ENCODE results near the gene RAP1GAP. TPM values are rescaled to one million over a fixed set of nuclear protein-coding genes. Genes with fewer than 3 reads are reported as not detected.
"Not testable (repeated sequence)": the region's sequence is repeated elsewhere in the genome, so short reads cannot be mapped to it uniquely, and the experiment has no call there.

RAP1GAP gene
- total RNA-seq, 2 donors from 2014 or later: 45.2 to 53.1 TPM

DNA sequence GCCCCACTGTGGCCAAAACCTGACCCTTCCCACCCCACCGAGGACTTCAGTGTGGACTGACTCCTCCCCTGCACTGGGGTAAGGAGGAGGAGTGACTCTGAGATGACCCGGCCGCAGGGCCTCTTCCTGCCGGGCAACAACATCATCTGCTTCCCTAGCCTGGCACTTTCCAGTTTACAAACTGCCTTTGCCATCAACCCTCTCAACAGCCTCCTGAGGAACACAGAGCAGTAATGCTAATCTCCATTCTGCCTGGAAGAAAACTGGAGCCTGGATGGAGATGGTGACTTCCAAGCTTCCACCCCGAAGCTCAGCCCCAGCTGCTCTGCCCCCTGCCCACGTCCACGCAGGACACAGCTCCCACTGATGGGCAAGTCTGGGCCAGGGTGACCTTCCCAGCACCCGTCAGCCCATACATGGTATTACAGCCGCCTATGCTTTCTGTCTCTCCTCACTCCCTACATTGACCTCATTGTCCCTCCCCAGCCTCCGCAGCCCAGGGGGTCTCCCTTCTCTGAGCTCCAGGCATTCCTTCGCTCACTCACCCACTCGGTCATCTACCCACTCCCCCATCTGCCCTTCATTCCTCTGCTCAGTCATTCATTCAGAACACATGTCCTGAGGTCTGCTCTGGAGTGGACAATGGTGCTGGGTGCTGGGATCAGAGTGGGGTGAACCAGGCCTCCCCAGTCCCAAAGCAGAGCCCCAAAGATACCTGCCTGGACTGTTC, 34.2 kb downstream of the RAP1GAP start:
- DNase-seq: no peak
- intact Hi-C loops (cut with DNase I, micrococcal nuclease): no loop called here
- no peak for ATAC-seq

DNA sequence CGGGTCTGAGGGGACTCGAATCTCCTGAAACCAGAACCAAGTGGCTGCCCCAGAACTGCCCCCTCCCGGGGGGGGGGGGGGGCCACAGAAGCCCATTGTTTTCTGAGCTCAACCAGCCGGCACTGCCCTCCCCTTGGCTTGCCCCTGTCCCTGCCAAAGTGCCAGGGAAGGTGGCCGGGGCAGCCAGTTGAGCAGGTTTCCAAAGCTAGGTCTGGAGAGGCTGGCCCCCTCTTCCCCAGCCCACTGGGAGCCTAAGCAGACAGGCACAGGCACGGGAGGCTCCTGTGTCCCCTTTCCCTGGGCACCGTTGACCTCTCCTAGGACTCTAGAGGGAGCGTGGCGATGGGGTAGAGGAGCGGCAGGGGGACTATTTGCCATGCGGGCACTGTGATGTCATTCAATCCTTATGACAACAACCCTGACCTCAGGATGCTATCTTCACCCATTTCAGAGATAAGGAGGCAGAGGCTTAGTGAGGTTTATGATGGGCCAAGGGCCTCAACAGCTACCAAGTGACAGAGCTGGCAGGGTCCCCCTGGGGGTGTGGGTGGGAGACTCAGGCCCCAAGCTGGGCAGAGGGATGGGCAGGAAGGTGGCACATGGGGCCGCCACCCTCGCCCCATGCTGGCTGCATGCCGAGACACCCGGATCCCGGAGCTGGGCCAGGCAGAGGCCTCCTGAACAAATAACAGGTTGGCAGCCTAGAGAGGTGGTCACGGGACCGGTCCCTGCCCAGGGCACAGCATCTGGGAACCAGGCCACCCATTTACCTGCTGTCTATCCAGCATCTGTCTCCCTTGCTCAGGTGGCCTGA, 35.0 kb downstream of the RAP1GAP start:
- intact Hi-C loops (cut with DNase I, micrococcal nuclease): no loop called here
- peak; percentile 70 to 71 for DNase-seq
- ATAC-seq: peak; percentile 69

DNA sequence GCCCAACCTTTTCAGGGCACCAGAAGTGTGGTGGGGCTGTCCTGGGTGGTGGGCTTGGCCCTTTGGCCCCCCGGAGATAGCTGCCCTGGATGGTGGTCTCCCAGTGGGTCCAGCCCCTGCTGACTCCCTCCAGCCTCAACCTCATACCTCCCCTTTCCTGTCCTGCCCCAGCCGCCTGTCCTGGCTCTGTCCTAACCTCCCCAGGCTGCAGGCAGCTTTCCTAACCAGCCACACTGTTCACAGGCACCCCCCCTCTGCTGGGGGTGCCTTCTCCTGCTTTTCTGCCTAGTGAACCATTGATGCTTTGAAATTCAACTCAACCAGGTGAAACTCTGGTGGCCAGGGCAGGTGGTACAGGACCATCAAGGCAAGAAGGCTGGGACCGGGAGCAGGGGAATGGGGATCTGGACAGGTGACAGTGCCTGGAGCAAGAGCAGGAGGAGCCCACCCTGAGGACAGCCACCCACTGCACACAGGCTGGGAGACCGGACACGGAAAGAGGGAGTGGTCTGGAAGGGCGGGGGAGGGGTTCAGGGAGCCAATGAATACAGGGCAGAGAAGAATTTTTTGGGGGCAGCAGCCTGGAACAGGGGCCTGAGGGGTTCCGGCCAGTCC, 35.9 kb downstream of the RAP1GAP start:
- intact Hi-C loops (cut with DNase I, micrococcal nuclease): no loop called here
- DNase-seq (no peak), ATAC-seq (no peak)

DNA sequence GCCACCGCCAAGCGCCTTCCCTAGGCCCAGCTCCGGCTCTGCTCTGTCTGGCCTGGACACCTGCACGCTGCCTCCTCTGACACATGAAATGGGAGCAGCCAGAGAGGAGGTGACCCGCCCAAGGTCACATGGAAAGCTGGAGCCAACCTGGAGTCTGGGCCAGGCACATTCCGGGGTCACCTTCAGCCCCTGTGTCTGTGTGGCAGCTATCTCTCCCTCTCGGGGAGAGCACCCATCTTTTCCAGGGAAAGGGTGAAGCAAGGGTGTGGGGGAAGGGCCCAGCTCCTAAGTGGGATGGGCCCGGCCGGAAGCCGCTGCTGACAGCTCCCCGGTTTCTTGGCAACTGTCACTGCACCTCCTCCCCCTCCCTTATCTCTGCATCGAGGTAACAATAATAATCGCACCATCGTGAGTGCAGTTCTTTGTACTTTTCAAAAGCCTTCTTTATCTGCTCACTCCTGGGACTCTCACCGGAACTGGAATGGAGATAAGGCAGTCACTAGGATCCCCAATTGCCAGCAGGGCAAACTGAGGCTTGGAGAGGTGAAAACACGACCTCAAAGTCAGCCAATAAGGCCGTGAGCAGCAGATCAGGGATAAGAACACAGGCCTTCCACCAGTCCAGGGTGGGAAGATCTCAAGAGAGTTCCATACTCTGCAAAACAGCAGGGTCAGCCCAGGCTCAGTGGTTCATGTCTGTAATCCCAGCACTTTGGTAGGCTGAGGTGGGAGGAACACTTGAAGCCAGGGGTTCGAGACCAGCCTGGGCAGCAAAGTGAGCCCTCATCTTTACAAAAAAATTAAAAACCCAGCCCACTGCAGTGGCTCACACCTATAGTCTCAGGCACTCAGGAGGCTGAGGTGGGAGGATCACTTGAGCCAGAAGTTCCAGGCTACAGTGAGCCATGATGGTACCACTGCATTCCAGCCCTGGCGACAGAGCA, 36.9 kb downstream of the RAP1GAP start:
- DNase-seq (peak; percentile 71 to 74), ATAC-seq (peak; percentile 83)
- intact Hi-C loops (cut with DNase I, micrococcal nuclease): no loop called here

DNA sequence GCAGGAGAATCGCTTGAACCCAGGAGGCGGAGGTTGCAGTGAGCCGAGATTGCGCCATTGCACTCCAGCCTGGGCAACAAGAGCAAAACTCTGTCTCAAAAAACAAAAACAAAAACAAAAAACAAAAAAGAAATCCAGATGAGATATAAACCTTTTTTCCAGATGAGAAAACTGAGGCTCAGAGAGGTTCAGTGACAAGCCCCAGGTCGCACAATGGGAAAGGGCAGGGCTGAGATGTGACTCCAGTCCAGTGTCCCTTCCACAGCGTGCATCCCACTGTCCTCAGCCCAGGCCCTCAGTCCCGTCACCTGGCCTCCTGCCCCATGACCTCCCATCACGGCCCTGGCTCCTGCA, 37.6 kb downstream of the RAP1GAP start:
- ATAC-seq; DNase-seq; intact Hi-C loops (cut with DNase I, micrococcal nuclease): not testable (repeated sequence)

DNA sequence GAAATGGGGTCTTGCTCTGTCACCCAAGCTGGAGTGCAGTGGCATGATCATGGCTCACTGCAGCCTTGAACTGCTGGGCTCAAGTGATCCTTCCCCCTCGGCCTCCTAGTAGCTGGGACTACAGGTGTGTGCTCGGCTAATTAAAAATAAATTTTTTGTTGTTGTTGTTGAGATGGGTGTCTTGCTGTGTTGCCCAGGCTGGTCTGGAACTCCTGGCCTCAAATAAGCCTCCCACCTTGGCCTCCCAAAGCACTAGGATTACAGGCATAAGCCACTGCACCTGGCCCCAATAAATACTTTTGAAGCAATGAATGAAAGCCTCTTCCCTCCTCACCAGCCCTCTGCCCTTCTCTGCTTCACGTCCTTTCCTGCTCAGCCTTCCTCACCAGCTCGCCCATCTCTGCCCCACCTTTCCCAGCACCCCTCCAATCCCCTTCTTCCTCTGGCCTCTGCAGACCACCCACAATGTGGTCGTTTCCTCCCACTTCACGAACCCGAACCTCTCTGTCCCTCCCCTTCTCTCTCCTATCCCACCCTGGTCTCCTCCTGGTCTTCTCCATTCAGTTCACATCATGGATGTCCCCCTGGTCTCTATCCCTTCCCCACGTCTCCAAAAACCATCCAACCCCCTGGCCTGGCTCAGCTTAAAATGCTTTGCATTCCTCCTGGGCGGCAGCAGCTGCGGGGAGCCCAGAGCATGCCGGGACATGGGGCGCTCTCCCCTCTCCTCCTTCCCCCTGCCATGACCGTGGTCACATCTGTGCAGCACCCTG, 38.4 kb downstream of the RAP1GAP start:
- DNase-seq (no peak), ATAC-seq (no peak)
- intact Hi-C loops (cut with DNase I, micrococcal nuclease): no loop called here

DNA sequence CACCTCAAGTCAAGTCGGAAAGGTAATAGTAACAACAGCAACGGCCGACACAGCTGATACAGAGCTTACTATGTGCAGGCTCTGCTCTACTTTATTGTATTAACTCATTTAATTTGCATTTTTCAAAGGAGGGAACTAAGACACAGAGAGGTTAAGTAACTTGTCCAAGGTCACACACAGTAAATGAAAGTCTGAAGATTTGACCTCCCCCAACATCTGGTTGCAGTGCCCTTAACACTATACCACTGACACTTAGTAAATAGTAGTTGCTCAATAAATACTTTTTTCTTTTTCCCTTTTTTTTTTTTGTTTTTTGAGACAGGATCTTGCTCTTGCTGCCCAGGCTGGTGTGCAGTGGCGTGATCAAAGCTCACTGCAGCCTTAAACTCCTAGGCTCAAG, 39.2 kb downstream of the RAP1GAP start:
- DNase-seq (no peak), ATAC-seq (no peak)
- intact Hi-C loops (cut with DNase I, micrococcal nuclease): no loop called here

DNA sequence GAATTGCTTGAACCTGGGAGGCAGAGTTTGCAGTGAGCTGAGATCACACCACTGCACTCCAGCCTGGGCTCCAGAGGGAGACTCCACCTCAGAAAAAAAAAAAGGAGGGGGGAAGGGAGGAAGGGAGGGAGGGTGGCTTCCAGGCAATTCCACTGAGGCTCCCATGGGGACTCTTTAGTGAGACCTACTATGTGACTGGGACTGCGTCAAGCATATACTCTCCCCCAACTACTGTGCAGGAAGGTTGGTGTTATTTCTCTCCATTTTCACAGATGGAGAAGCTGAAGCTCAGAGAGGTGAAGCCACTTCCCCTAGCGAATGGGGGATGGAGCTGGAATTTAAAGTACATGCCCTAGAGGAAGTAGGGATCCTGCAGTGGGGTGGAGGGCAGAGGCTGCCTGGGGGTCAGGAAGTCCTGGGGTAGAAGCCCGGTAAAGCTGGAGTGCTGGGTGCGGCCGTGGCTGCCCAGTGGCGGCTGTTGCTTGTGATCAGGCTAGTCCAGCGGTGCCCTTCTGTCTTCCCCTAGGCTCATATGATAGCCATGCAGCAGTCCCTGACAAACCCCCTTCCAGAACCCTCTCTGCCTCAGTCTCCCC, 40.3 kb downstream of the RAP1GAP start:
- DNase-seq: no peak
- intact Hi-C loops (cut with DNase I, micrococcal nuclease): no loop called here
- ATAC-seq: no peak

DNA sequence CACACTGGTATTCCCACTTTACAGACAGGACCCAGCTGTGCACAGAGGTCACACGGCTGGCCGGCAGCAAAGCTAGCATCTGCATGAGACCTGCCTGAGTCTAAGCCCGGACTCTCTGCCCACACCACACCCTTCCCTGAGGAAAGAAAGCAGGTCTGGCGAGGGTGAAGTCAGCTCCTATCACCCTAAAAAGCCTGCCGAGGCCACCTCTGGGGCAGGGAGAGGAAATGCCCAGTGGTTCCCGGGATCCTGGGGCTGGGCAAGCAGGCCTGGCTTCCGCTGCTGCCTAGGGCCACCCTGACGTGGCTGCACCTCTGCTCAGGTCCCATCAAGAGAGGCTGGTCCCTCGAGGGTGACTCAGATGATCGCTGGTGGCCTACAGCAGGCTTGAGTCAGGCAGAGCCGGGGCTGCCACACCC, 42.2 kb downstream of the RAP1GAP start:
- intact Hi-C loops (cut with DNase I, micrococcal nuclease): no loop called here
- no peak for ATAC-seq
- DNase-seq: no peak

DNA sequence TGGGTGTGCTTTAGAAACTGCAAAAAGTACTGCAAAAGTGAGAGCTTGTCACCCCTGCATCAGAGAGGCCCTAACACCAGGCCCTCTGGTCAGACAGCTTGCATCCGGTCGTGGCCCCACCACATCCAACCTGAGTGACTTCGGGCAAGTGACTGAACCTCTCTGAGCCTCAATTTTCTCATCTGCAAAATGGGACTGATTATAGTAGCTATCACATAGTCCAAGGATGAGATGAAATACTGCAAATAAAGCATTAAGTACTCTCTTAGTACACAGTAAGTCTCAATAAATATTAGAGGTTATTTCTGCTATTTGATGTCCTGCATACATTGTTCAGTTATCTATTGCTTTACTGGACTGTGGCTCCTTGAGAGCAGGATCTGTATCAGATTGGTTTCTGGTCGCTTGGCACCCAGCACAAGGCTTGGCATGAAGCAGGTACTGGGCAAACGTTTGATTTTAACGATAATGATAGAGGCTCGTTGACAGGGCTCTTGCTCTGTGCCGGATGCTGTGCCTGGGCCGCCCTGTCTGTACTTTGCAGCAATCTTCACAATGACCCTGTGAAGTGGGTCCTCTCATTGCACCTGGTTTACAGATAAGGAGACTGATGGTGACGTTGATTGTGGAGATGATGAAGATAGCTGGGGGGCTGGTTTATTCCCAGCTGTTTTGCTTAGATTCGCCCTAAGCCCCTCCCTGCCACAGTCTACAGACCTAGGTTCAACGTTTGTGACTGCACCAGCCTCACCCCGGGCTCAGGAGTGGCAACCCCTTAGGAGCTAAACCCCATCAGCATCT, 43.6 kb downstream of the RAP1GAP start:
- intact Hi-C loops (cut with DNase I, micrococcal nuclease): no loop called here
- no peak for ATAC-seq
- DNase-seq: no peak

DNA sequence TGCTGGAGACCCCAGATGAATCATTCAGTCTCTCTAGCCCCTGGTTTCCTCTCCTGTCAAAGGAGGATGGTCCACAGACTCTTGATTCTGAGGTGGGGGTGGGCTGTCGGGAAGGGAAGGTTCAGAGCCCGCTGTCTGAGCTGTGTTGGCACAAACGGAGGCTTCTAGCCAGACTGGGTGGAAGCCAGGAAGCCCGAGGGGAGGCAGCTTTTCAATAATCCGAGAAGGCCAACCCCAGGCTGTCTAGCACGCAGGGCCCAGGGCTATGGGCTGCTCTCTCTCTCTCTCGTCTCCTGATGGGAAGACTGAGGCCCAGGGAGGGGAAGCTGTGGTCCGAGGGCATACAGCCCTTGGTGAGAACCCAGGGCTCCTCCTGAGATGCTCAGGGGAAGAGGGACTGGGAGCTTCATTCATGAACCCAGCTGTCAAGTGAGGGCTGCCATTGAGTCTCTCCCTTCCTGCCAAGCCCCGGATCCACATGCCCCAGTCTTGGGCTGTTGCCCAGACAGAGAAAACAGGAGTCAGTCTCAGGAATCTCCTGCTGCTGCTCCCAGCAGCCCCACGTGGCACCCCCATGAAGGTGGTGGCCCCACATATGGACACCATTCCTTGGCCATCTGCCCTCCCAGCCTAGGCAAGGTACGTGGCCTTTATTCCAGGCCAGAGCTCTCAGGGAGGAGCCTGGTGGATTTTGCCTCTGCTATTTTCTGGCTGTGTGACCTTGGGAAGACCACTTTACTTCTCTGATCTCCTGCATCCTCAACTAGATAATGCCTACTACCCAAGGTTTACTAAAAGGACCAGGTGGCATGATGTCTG, 44.4 kb downstream of the RAP1GAP start:
- no peak for ATAC-seq
- intact Hi-C loops (cut with DNase I, micrococcal nuclease): no loop called here
- no peak for DNase-seq

DNA sequence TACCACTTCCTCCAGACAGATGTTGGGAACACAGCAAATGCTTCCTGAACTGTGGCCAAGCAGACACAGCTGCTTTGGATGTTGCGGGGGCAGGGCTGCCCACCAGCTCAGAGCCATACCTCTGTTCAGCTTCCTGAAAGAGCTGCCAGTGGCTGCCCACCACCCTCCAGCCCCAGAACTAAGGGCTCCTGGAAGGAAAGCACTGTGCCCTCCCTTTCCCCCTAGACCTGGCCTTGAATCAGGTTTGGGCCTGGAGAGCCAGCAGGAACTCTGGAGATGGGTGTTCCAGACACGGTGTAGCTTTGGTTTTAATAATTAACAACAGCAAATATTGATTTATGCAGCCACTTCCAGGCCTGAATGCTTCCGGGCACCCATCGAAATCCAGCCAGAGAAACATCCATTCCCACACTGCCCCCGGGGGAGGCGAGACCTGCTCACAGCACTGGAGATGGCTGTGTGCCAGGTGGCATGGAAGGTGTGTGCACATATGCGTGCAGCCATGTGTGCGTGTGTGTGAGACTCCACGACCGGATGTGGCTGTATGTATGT, 45.7 kb downstream of the RAP1GAP start:
- intact Hi-C loops (cut with DNase I, micrococcal nuclease): no loop called here
- DNase-seq (peak; percentile 76 to 84), ATAC-seq (peak; percentile 65)

DNA sequence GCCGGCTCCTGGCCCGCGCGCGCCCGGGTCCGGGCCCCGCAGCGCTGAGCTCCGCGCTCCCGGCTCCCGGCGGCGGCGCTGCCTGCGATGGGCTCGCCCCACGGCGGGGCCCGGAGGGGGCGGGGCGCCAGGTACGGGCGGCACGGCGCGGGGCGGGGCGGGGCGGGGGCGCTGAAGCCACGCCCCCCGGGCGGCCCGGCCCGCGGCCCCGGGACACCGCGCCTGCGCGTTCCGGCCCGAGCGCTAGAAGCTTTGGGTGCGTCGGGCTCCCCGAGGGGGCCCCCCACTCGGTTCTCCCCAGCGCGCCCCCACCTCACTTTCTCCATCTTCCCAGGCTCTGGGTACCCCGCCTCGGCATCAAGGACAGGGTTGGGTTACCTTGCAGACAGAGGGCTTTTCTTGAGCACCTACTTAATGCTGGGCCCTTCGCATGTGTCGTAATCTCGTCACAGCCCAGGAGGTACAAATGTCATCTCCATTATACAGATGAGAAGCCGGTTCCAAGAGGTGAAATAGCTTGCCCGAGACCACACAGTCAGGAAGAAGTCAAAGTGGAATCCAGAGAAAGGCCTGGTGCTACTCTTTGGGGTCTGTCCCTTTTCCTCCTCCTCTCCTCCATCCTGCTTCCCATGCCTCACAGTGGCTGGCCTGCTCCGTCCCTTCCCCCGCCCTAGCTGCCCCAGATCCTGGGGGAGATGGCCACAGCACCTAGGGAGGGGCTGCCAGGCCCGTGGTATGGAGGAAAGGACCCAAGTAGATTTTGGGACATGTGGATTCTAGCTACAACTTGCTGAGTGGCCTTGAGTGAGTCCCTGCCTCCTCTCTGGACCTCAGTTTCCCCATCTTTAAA, 46.5 kb downstream of the RAP1GAP start:
- DNase-seq (peak in 1 of 2 donors; percentile 77), ATAC-seq (peak; percentile 77)
- intact Hi-C loops (cut with DNase I, micrococcal nuclease): no loop called here

DNA sequence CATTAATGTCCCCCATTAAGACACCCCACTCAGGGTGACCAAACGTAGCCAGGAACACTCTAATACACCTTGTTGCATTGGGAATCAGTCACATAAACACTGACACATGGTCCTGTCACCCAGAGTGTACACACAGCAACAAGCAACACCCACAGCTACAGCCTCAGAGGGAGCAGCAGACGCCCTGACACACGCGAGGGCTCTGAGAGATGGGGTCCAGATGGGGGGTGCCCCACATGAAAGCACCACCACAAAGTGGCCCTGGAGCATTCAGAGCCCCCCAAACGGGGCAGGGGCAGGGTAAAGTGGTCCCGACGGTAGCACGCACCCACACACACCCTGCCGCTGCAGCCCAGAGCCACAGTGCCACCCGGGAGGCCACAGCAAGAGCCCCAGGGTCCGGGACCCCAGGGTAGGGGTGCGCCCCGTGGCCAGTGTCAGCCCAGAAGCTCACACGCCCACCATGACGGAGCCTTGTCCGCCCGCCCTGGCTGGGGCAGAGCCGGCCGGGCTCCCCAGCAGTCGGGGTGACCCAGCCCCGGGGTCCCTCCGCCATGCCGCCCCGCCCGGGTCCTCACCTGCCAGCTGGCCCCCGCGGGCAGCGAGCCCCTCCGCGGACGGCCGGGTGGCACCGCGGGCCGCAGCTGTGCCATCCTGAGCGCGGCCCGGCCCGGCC, 47.3 kb downstream of the RAP1GAP start:
- no peak for DNase-seq
- intact Hi-C loops (cut with DNase I, micrococcal nuclease): no loop called here
- ATAC-seq: no peak

DNA sequence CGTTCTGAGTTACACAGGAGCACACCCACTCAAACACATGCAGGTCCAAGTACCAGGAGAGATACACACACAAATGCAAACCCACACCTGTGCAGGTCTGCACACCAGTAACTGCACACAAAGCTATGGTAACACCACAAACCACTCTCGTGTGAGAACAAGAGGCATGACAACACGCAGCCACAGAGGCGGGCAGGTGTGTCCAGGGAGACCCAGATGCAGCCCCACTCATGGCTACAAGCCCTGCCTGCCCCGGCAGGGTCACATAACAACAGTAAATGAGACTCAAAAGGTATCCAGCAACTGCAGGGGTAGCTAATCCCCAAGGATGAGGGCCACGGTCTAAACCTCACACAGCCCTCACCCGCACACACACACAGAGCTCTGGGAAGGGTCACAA, 48.1 kb downstream of the RAP1GAP start:
- intact Hi-C loops (cut with DNase I, micrococcal nuclease): no loop called here
- ATAC-seq (no peak), DNase-seq (no peak)
